GM18907 (cell line): ENCODE data around the gene ZNF668.

Experiments
- ATAC-seq: cut with Tn5 transposase; IDR thresholded peaks from one replicate; pipeline ENCODE4 v1.9.1; 2021; ENCODE audit warnings: mild to moderate bottlenecking, moderate library complexity; ENCODE audit not compliant: unreplicated experiment

ZNF668 gene

DNA sequence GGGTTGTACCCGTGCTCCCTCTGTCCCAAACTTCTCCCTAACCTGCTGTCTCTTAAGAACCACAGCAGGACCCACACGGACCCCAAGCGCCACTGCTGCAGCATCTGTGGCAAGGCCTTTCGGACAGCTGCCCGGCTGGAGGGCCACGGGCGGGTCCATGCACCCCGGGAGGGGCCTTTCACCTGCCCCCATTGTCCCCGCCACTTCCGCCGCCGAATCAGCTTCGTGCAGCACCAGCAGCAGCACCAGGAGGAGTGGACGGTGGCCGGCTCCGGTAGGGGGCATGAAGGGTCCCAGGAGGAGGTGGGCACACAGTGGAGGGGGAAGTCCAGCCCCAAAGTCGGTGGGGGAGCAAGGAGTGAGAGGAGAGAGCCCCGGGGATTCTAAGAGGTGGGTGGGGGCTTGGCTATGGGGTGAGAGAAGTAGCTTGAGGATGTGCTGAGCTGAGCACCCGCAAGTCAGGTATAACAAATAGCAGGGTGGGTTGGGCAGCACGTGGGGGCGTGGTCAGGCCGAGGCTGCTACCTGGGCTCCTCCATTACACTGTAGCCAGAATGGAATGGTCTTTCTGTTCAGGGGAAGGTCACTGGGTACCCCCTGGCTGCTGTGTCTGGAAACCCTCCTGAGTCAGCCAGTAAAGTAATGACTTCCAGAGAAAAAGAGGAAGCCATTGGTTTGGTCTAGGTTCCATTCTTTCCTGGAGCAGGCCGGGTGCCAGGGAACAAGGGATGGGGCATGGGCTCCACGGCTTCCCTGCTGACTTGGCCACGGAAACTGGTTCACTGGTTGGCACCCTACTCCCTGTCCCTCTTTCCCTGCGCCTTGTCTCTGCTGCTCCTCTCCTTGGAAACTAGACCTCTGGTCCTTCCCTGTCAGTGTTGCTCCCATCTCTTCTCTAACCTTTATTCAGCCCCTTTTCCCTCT, 7.7 kb upstream of the ZNF668 start:
- ATAC-seq = no peak

DNA sequence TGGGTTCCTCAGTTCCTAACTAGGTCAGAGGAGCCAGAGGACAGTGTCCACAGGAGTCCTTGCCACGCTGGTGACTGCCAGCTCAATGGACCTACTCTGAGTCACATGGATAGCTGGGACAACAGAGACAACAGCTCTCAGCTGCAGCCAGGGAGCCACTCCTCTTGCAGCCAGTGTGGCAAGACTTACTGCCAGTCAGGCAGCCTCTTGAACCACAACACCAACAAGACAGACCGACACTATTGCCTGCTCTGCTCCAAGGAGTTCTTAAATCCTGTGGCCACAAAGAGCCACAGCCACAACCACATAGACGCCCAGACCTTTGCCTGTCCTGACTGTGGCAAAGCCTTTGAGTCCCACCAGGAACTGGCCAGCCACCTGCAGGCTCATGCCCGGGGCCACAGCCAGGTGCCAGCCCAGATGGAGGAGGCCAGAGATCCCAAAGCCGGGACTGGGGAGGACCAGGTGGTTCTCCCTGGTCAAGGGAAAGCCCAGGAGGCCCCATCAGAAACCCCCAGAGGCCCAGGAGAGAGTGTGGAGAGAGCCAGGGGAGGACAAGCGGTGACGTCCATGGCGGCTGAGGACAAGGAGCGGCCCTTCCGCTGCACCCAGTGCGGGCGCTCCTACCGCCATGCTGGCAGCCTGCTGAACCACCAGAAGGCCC, 6.8 kb upstream of the ZNF668 start:
- ATAC-seq = no peak

GRCh38 chr16:31080035-31080629, 6.1 kb upstream of the ZNF668 start:
- no peak for ATAC-seq

GRCh38 chr16:31079342-31079944, 5.4 kb upstream of the ZNF668 start:
- ATAC-seq = no peak

- no peak for ATAC-seq
Measured at GRCh38 chr16:31078597-31079341, 4.7 kb upstream of the ZNF668 start.

DNA sequence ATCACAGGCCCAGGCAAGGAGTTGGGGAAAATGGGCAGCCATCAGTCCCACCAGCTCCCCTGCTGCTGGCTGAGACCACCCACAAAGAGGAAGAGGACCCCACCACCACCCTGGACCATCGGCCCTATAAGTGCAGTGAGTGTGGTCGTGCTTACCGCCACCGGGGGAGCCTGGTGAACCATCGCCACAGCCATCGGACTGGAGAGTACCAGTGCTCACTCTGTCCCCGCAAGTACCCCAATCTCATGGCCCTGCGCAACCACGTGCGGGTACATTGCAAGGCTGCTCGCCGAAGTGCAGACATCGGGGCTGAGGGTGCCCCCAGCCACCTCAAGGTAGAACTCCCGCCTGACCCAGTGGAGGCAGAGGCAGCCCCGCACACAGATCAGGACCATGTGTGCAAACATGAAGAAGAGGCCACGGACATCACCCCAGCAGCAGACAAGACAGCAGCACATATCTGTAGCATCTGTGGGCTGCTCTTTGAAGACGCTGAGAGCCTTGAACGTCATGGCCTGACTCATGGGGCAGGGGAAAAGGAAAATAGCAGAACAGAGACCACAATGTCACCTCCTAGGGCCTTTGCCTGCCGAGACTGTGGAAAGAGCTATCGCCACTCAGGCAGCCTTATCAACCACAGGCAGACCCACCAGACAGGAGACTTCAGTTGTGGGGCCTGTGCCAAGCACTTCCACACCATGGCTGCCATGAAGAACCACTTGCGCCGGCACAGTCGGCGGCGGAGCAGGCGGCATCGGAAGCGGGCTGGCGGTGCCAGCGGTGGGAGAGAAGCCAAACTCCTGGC, 3.8 kb upstream of the ZNF668 start:
- ATAC-seq = no peak

- no peak for ATAC-seq
Measured at GRCh38 chr16:31077024-31077423, 3.0 kb upstream of the ZNF668 start.

GRCh38 chr16:31076319-31076718, 2.3 kb upstream of the ZNF668 start:
- no peak for ATAC-seq

GRCh38 chr16:31074814-31075183, 759 bp upstream of the ZNF668 start:
- no peak for ATAC-seq

GRCh38 chr16:31073142-31073969, 684 bp downstream of the ZNF668 start:
- ATAC-seq = peak; percentile 59

DNA sequence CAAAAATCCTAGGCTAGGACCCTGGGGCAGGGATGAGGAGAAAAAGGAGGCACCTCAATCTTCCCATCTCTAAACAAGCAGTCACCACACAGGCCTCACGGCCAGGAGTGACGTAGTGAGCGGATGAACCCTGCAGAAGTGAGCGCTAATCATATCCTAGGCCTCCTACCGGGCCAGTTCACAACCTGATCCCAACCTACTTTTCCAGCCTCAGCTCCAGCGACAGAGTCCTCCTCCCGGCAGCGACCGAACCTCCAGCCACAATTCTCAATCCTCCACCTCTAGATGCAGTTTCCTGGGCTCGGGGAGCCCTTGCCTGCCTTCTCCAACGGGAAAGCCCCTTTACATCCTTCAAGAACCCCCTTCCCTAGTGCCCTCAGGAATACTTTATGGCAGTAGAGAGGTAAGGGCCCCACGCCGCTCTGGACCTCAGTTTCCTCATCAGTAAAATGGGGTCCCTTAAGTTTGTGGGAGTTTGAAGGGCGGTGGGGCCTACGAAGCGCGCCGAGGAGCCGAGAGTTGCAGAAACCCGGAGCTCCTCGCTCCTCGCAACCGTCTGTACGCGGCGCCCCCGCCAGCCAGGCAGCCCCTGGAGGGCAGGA, 1.4 kb downstream of the ZNF668 start:
- peak; percentile 4 for ATAC-seq

DNA sequence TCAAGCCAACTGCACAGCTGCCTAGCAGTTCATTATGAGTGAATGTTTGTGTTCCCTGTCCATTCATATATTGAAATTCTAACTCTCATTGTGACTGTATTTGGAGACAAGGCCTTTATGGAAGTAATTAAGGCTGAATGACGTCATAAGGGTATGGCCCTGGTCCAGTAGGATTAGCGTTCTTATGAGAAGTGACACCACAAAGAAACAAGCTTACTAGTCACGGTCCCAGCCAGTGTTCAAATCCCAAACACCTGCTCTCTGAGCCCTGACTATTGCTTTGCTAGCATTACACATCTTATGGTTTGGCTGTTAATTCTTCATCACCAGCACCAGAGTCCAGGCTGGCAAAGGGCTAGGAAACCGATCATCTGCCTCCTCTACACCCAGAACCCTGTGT, 2.2 kb downstream of the ZNF668 start:
- ATAC-seq = no peak

GRCh38 chr16:31067342-31067741, 6.7 kb downstream of the ZNF668 start:
- ATAC-seq = no peak

- ATAC-seq = no peak
Measured at GRCh38 chr16:31064882-31065461, 9.1 kb downstream of the ZNF668 start.

DNA sequence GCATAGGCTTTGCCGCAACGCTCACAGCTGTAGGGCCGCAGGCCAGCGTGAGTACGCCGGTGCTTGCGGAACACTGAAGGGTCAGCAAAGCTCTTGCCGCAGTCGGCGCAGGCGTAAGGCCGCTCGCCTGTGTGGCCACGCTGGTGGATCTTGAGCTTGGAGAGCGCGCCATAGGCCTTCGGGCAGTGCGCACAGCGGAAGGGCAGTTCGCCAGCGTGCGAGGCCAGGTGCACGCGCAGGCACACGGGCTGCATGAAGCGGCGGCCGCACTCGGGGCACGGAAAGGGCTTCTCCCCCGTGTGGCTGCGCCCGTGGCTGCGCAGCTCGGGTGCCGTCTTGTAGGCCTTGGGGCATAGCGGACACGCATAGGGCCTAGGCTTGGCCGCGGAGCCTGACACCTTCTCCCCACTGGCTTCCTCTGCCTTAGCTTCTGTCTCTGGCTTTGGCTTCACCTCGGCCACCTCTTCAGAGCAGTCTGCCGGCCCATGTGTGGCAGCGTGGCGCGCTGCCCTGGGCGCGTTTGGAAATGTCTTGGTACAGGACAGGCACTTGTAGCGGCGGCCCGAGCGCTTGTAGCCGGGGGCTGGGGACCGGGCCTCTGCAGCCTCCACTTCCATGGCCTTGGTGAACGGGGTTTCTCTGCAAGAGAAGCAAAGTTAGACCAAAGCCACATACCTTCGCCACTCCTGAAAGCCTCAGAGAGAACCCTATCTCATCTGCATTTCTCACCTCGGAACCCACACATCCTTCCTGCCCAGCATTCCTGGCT, 10.0 kb downstream of the ZNF668 start:
- no peak for ATAC-seq

GRCh38 chr16:31063495-31063842, 10.6 kb downstream of the ZNF668 start:
- no peak for ATAC-seq

DNA sequence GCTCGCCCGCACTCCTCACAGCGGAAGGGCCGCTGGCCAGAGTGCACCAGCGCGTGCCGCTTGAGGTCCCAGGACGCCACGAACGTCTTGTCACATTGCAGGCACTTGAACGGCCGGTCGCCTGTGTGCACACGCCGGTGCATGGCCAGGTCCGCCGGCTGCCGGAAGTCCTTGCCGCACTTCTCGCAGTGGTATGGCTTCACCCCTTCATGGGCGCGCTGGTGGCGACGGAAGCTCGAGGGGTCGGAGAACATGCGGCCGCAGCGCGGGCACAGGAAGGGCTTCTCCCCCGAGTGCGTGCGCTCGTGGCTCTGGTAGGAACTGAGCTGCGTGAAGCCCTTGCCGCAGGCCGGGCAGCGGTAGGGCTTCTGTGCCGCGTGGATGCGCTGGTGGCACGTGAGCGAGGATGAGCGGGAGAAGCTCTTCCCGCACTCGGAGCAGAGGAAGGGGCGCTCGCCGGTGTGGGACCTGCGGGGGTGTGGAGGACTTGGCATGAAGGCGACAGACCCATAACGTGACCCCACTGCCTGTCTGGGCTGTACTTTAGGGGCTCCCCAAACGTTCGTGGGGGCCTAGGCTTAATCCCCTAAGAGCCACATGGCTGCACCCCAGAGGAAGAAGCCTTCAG, 12.1 kb downstream of the ZNF668 start:
- no peak for ATAC-seq
